Right renal cortex interstitium (tissue), 3 donors: ENCODE measurements around the gene PRR15L. TPM values are rescaled to one million over a fixed set of nuclear protein-coding genes. Genes with fewer than 3 reads are reported as not detected.
"Not testable (repeated sequence)": the region's sequence is repeated elsewhere in the genome, so short reads cannot be mapped to it uniquely, and the experiment has no call there.

ENCODE experiments used
- DNase-seq, 3 donors: peaks; one replicate each; pipeline ENCODE4 v3.0.0-alpha.2; 2013; ENCODE audit warnings: low read depth in 3 of 3, low spot score in 2 of 3
- polyA plus RNA-seq, 3 donors: library from polyadenylated mRNA; unstranded; fragments of 120-200 nt; gene quantifications; one replicate each; pipeline ENCODE4 v1.2.1, GENCODE V29; 2013; ENCODE audit not compliant: insufficient read length in 3 of 3

Gene PRR15L
- polyA plus RNA-seq, result 10 to 100 TPM; 22.6 to 25.9 (median 24.6) TPM

GRCh38 chr17:47957591-47958490, at the start of gene PRR15L:
Gene PRR15L (minus strand): TSS chr17:47957883. CDS start chr17:47953234, 4,649 bp downstream.
- DNase-seq, result peak in 1 of 3 donors; percentile 35

- DNase-seq, result no peak
Observed at GRCh38 chr17:48006936-48007709, 49.4 kb upstream of the PRR15L start.

GRCh38 chr17:48004983-48005382, 47.3 kb upstream of the PRR15L start:
- DNase-seq, result no peak

- DNase-seq, result no peak
Observed at GRCh38 chr17:48003417-48004151, 45.9 kb upstream of the PRR15L start.

GRCh38 chr17:48002916-48003416, 45.3 kb upstream of the PRR15L start:
- DNase-seq, result no peak

DNA sequence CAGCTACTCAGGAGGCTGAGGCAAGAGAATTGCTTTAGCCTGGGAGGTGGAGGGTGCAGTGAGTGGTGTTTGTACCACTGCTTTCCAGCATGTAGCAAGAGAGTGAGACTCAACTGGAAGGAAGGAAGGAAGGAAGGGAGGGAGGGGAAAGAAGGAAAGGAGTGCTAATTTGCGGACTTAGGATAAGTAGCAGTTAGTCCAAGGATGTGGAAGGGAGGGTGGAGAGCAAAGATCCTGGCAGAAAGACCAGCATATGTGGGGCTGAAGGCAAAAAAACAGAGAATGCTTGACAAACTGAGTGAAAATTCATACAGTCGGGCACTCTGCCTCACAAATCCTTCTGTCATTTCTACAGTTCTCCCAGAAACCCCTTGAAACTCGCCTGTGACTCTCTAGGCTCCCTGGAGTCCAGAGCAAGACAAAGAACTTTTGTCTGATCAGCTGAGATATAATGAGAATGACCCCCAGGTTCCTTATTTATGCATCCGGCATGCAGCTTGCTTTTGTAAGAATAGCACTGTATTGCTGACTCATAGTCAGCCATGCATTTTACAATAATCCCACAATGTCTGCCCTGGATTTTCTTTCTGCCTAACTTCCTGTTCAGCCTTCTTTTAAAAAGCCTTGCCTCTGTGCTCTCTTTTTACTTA, 44.7 kb upstream of the PRR15L start:
- no peak for DNase-seq

- DNase-seq, result not testable (repeated sequence)
Observed at GRCh38 chr17:48001657-48002056, 44.0 kb upstream of the PRR15L start.

DNA sequence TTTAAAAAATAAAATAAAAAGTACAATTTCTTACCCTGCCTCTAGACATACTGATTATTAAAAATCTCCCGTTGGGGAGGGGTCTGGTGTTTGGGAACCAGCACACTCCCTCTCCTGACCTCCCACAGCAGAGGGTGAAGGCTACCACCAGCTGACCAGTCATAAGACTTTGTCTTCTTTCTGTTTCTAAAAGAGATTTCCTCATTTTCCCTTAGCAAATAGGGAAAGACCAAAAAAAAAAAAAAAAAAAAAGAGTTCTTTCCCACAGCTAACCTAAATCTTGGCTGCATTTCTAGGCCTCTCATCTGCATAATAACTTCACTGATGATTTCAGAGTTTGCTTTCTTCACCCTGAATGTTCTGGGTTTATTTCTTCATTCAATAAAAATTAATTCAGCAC, 43.5 kb upstream of the PRR15L start:
- DNase-seq, result no peak

DNA sequence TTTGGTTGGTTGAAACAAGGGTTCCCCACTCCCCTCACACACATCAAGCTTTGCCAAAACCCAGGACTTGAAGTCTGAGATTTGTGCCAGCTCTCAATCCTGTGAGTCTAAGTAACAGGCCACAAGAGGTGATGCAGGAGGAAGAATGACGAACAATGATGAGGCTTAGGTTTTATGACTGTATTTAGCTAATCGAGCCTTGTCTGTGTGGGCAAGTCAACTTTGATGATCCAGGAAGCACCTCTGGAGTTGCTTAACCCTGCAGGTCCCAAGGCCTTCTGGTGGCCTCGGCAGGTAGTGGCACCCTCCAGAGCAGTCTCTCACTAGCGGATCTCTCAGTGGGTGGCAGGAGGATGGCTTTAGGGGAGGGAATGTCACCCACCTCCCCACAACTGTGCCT, 41.9 kb upstream of the PRR15L start:
- DNase-seq, result no peak

DNA sequence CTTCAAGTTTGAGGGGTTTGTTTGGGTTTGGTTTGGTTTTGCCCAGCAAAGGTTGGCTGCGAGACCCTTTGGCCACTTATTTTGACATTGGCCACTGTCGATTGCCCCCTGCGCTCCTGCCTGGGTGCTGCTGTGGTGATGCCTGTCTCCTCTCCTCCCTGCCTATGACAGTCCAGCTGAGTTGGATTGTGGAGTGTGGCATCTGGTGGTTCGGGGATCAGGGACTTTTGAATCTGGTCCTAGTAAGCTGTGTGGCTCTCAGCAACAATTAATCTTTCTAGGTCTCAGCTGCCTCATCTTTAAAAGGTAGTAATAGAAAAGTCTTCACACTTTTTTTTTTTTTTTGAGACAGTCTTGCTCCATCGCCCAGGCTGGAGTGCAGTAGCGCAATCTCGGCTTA, 40.4 kb upstream of the PRR15L start:
- DNase-seq, result no peak

DNA sequence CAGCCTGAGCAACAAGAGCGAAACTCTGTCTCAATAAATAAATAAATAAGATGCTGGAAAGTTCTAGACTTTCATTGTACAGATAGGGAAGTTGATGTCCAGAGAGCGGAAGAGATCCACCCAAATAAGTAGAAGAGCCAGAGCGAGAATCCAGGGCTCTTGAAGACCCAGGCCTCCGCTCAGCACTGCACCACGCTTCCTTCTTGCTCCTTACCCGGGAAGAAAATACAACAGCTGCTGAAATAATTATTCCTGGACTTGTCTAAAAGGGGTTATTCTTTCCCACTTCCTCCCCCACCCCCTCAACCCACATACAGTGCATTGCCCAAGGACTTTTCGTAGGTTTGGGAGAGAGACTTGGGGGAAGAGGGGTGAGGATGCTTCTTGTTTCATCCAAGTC, 39.9 kb upstream of the PRR15L start:
- DNase-seq, result no peak

GRCh38 chr17:47996201-47996600, 38.5 kb upstream of the PRR15L start:
- DNase-seq, result no peak

GRCh38 chr17:47995241-47995935, 37.7 kb upstream of the PRR15L start:
- DNase-seq, result no peak

- DNase-seq, result no peak
Observed at GRCh38 chr17:47994724-47995123, 37.0 kb upstream of the PRR15L start.

DNA sequence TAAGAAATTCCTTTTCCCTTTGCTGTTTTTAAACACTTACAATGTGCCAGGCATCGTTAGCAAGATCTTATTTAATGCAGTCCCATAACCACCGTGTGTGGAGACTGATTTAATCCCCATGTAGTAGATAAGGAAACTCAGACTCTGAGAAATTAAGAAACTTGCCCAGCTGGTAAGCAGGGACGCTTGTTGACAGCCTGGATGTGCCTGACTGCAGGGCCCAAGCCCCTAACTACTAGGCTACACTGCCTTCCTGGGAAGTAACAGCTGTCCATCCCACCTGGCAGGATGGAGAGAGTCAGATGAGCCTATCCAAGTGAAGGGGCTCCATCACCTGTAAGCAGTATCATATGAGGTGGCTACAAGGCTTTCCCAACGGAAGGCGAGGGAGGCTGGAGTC, 36.3 kb upstream of the PRR15L start:
- DNase-seq, result no peak

DNA sequence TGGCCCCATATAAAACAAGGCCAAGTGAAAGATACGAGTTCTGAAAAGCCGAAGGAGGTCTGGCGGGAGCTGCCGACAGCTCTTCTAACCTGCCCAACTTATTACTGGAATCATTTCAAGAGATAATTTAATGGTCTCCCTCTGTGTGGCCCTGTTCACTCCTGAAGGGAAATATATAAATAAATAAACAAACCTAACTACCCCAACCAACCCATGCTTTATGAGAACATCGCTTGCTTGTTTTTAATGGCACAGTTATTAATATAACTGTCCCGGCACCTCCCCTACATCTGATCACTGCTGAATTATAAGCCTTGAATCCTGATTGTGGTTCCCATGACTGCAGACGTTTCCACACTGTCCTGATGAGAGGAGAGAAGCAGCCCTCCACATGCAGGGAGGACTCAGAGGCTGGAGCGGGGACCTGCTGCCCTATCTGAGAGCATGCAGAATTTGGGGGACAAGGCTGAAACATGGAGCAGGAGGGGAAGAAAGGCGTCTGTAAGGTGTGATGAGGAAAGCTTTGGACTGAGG, 35.4 kb upstream of the PRR15L start:
- DNase-seq, result no peak

- DNase-seq, result no peak
Observed at GRCh38 chr17:47992216-47992615, 34.5 kb upstream of the PRR15L start.

DNA sequence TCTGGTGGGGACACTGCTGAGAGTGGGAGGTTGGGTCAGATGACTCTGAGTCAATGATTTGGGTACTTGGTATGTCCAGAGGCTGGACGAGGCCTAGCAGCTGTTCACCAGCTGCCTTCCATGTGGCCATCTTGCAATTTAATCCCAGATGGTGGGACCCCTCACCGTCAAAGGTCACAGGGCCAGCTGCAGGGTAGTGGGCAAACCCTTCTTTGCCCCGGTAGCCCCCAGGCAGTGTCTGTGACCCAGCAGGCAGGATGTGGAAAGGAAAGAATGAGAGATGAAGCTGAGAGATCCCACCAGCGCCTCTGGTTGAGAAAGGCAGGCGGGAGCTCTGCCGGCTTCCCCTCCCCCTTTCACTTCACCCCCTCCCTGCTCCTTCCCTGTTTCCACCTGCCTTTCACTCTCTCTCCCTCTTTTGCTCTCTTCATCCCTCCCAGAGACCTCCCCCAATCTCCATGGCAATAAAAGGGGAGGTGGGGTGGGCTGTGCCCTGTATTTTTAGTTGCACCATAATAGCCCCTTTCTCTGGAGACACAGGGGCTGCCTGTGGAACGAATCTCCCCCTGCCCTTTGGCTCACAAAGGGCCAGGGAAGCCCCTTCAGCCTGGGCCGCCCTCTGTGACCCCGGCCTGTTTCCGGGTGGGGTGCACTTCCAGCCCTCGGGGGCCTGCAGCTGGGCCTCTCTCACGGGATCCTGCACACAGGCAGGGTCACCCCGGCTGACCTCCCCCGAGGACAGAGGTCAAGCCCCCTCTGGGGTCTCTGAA, 33.5 kb upstream of the PRR15L start:
- DNase-seq, result no peak

GRCh38 chr17:47989700-47990099, 32.0 kb upstream of the PRR15L start:
- no peak for DNase-seq
